ENCODE results near the gene VEGFD. TPM values are rescaled to one million over a fixed set of nuclear protein-coding genes. Genes with fewer than 3 reads are reported as not detected.

Gene VEGFD
- total RNA-seq, 6 donors from 2014 or later = 5.3 to 42.3 (median 18.5) TPM

- H3K9me3 ChIP-seq = no peaks in the 10 kb centered on the region
- H3K4me3 ChIP-seq = no peak overlapping the region
- ATAC-seq (ENCODE audit: low FRiP score in 2 of 2) (no peak), DNase-seq (no peak)
- H3K4me1 ChIP-seq = peaks cover 0 to 3% (median 0%) of the 10 kb centered on the region in 4 donors
- TF ChIP-seq EP300 (IDR thresholded peaks at IDR 0.05) = no peak
- TF ChIP-seq POLR2AphosphoS5 (IDR thresholded peaks at IDR 0.05) = no peak
- TF ChIP-seq CTCF (IDR thresholded peaks at IDR 0.05) = no peak
- no peak for TF ChIP-seq POLR2A (IDR thresholded peaks at IDR 0.05)
- H3K27ac ChIP-seq = no peak overlapping the region
- 69 to 79% methylated on average over 4 of the region's 4 CpGs for WGBS, 2 donors
- H3K36me3 ChIP-seq = peaks cover 0 to 14% (median 0%) of the 10 kb centered on the region in 4 donors
- no peaks in the 10 kb centered on the region for H3K27me3 ChIP-seq
Measured at GRCh38 chrX:15320297-15320696, 63.9 kb downstream of the VEGFD start.

- Histone ChIP-seq H3K27me3 (no peaks in the 10 kb centered on the region), H3K4me3 (no peak overlapping the region), H3K9me3 (no peaks in the 10 kb centered on the region), H3K4me1 (peaks cover 0 to 3% (median 0%) of the 10 kb centered on the region in 4 donors), H3K36me3 (peaks cover 0 to 8% (median 0%) of the 10 kb centered on the region in 4 donors), H3K27ac (no peak overlapping the region)
- WGBS, 2 donors = 78 to 99% methylated on average over 4 of the region's 4 CpGs
- TF ChIP-seq CTCF (IDR thresholded peaks at IDR 0.05) (no peak), EP300 (IDR thresholded peaks at IDR 0.05) (no peak), POLR2A (IDR thresholded peaks at IDR 0.05) (no peak), POLR2AphosphoS5 (IDR thresholded peaks at IDR 0.05) (no peak)
- ATAC-seq (ENCODE audit: low FRiP score in 2 of 2) (no peak), DNase-seq (no peak)
Measured at GRCh38 chrX:15319075-15319474, 65.1 kb downstream of the VEGFD start.

GRCh38 chrX:15315509-15315908, 68.7 kb downstream of the VEGFD start, which contains the start of gene ASB11:
TSS of gene ASB11 (minus strand) at chrX:15315640. CDS start at chrX:15315605, 35 bp downstream.
- Histone ChIP-seq H3K27ac (no peak within 1 kb of the TSS), H3K4me3 (no peak within 1 kb of the TSS), H3K36me3 (peaks cover 0 to 3% (median 0%) of the 10 kb centered on the region in 4 donors), H3K27me3 (no peaks in the 10 kb centered on the region), H3K4me1 (peaks cover 0 to 10% (median 3%) of the 10 kb centered on the region in 4 donors), H3K9me3 (no peaks in the 10 kb centered on the region)
- 68 to 80% methylated on average over 3 of the region's 3 CpGs for WGBS, 2 donors
- TF ChIP-seq POLR2AphosphoS5 (IDR thresholded peaks at IDR 0.05) (no peak), EP300 (IDR thresholded peaks at IDR 0.05) (no peak), POLR2A (IDR thresholded peaks at IDR 0.05) (no peak), CTCF (IDR thresholded peaks at IDR 0.05) (no peak)
- no peak for DNase-seq
- ATAC-seq (ENCODE audit: low FRiP score in 2 of 2) = no peak

GRCh38 chrX:15314472-15314871, 69.7 kb downstream of the VEGFD start:
- H3K36me3 ChIP-seq = no peaks in the 10 kb centered on the region
- 43 to 50% methylated on average over 2 of the region's 2 CpGs for WGBS, 2 donors
- no peaks in the 10 kb centered on the region for H3K9me3 ChIP-seq
- TF ChIP-seq POLR2AphosphoS5 (IDR thresholded peaks at IDR 0.05) = no peak
- no peak for TF ChIP-seq CTCF (IDR thresholded peaks at IDR 0.05)
- no peak for TF ChIP-seq EP300 (IDR thresholded peaks at IDR 0.05)
- no peak for TF ChIP-seq POLR2A (IDR thresholded peaks at IDR 0.05)
- no peak overlapping the region for H3K27ac ChIP-seq
- DNase-seq (no peak), ATAC-seq (ENCODE audit: low FRiP score in 2 of 2) (no peak)
- H3K4me1 ChIP-seq = peaks cover 0 to 16% (median 3%) of the 10 kb centered on the region in 4 donors
- H3K27me3 ChIP-seq = no peaks in the 10 kb centered on the region
- H3K4me3 ChIP-seq = no peak overlapping the region

GRCh38 chrX:15311119-15311518, 73.1 kb downstream of the VEGFD start:
- no peaks in the 10 kb centered on the region for H3K9me3 ChIP-seq
- no peak overlapping the region for H3K4me3 ChIP-seq
- 65 to 81% methylated on average over 3 of the region's 3 CpGs for WGBS, 2 donors
- H3K27ac ChIP-seq = peak overlapping the region in 3 of 4 donors; percentile 18 to 75 (median 72)
- H3K36me3 ChIP-seq = no peaks in the 10 kb centered on the region
- ATAC-seq (ENCODE audit: low FRiP score in 2 of 2) (no peak), DNase-seq (no peak)
- no peaks in the 10 kb centered on the region for H3K27me3 ChIP-seq
- no peak for TF ChIP-seq CTCF (IDR thresholded peaks at IDR 0.05)
- no peak for TF ChIP-seq POLR2AphosphoS5 (IDR thresholded peaks at IDR 0.05)
- TF ChIP-seq POLR2A (IDR thresholded peaks at IDR 0.05) = no peak
- TF ChIP-seq EP300 (IDR thresholded peaks at IDR 0.05) = no peak
- H3K4me1 ChIP-seq = peaks cover 0 to 16% (median 3%) of the 10 kb centered on the region in 4 donors

All from upper lobe of left lung (tissue), 6 donors.